ENCODE data around the gene ARHGAP42. TPM values are rescaled to one million over a fixed set of nuclear protein-coding genes. Genes with fewer than 3 reads are reported as not detected.
A peak's percentile ranks its signal among the peaks of the same experiment; 100 is the strongest.

The ARHGAP42 gene
- total and polyA plus RNA-seq, 10 donors = 3.5 to 31.0 (median 19.6) TPM

- H3K36me3 ChIP-seq = no peaks in the 10 kb centered on the region
- peaks cover 0 to 86% (median 42%) of the 10 kb centered on the region in 6 donors for H3K4me1 ChIP-seq
- WGBS, 5 donors = 76 to 86% (median 81%) methylated on average over 6 of the region's 6 CpGs
- no peak for DNase-seq
- H3K27ac ChIP-seq = peak overlapping the region in 3 of 8 donors; percentile 7 to 41 (median 7)
- no peak for TF ChIP-seq POLR2AphosphoS5 (IDR thresholded peaks at IDR 0.05)
- TF ChIP-seq CTCF (IDR thresholded peaks at IDR 0.05 in 8 of 11, conservative IDR thresholded peaks at IDR 0.05 in 3 of 11) = no peak
- peaks cover 0 to 16% (median 0%) of the 10 kb centered on the region in 7 donors for H3K27me3 ChIP-seq (replicated peaks in 1 of 7)
- H3K9me3 ChIP-seq = no peaks in the 10 kb centered on the region
- no peak overlapping the region for H3K4me3 ChIP-seq
- intact Hi-C loops (cut with DNase I; ENCODE audit: low total_unique reads) = loop anchor here (10.0 kb wide), 1 partner anchor 170 kb away; no protein-coding TSS in a partner anchor
Measured at GRCh38 chr11:100684101-100685065, 2.7 kb upstream of the ARHGAP42 start.

GRCh38 chr11:100686476-100687053 is 523 bp upstream of the ARHGAP42 start:
- no peak for DNase-seq
- Histone ChIP-seq H3K27me3 (replicated peaks in 1 of 7) (peaks cover 0 to 16% (median 0%) of the 10 kb centered on the region in 7 donors), H3K4me1 (peaks cover 0 to 81% (median 35%) of the 10 kb centered on the region in 6 donors), H3K27ac (peak overlapping the region; percentile 45 to 89 (median 84)), H3K9me3 (no peaks in the 10 kb centered on the region), H3K4me3 (peak overlapping the region; percentile 22 to 86 (median 60)), H3K36me3 (no peaks in the 10 kb centered on the region)
- intact Hi-C loops (cut with DNase I; ENCODE audit: low total_unique reads) = loop anchor here (10.0 kb wide), 1 partner anchor 168 kb away; no protein-coding TSS in a partner anchor
- WGBS, 5 donors = 45 to 48% (median 47%) methylated on average over 13 to 14 of the region's 14 CpGs
- TF ChIP-seq POLR2A (IDR thresholded peaks at IDR 0.05) (no peak), POLR2AphosphoS5 (IDR thresholded peaks at IDR 0.05) (no peak), CTCF (IDR thresholded peaks at IDR 0.05 in 8 of 11, conservative IDR thresholded peaks at IDR 0.05 in 3 of 11) (no peak)

- H3K9me3 ChIP-seq = no peaks in the 10 kb centered on the region
- H3K36me3 ChIP-seq = no peaks in the 10 kb centered on the region
- TF ChIP-seq CTCF (IDR thresholded peaks at IDR 0.05 in 8 of 11, conservative IDR thresholded peaks at IDR 0.05 in 3 of 11) (peak in 10 of 11 experiments; percentile 26 to 66 (median 52)), POLR2A (IDR thresholded peaks at IDR 0.05) (no peak)
- DNase-seq = peak; percentile 80
- H3K4me3 ChIP-seq = peak overlapping the region; percentile 22 to 86 (median 60)
- intact Hi-C loops (cut with DNase I; ENCODE audit: low total_unique reads) = loop anchor here (10.0 kb wide), 1 partner anchor 167 kb away; no protein-coding TSS in a partner anchor
- 1 to 3% (median 2%) methylated on average over 13 to 24 of the region's 24 CpGs for WGBS, 5 donors
- H3K4me1 ChIP-seq = peaks cover 0 to 68% (median 31%) of the 10 kb centered on the region in 6 donors
- H3K27me3 ChIP-seq (replicated peaks in 1 of 7) = peaks cover 0 to 16% (median 0%) of the 10 kb centered on the region in 7 donors
- H3K27ac ChIP-seq = peak overlapping the region; percentile 45 to 89 (median 84)
Measured at GRCh38 chr11:100687630-100688395, 725 bp downstream of the ARHGAP42 start.

All from spleen (tissue), 11 donors.